Colonic mucosa (tissue), 4 donors: ENCODE data around the gene C10orf71. TPM values are rescaled to one million over a fixed set of nuclear protein-coding genes. Genes with fewer than 3 reads are reported as not detected.

ENCODE experiments used
- DNase-seq: peaks from one replicate; pipeline ENCODE4 v3.0.0-alpha.2; 2020
- H3K27ac ChIP-seq: fragments of 200-600 bp; one replicate; pipeline ENCODE4 v1.8.0; 2021
- H3K27me3 ChIP-seq: fragments of 200-600 bp; one replicate; pipeline ENCODE4 v1.8.0; 2021
- H3K36me3 ChIP-seq: fragments of 200-600 bp; one replicate; pipeline ENCODE4 v1.8.0; 2021
- H3K4me1 ChIP-seq: fragments of 200-600 bp; one replicate; pipeline ENCODE4 v1.8.0; 2021; ENCODE audit warnings: mild to moderate bottlenecking
- H3K4me3 ChIP-seq: fragments of 200-600 bp; one replicate; pipeline ENCODE4 v1.8.0; 2021
- H3K9ac ChIP-seq, 2 donors: one replicate each; pipeline ENCODE4 v1.7.0; 2013; ENCODE audit warnings: control low read depth in 2 of 2, low read depth in 2 of 2, low read length in 2 of 2
- H3K9me3 ChIP-seq: fragments of 200-600 bp; one replicate; pipeline ENCODE4 v1.8.0; 2021
- CTCF ChIP-seq: fragments of 200-600 bp; IDR thresholded peaks from one replicate; pipeline ENCODE4 v1.8.0; 2022; ENCODE audit warnings: antibody characterized with exemption, mild to moderate bottlenecking
- intact Hi-C: fragments of 100-400 bp; cut with DNase I; formaldehyde crosslinking; loops from one replicate; pipeline ENCODE4 v1.14.1; 2022
- total RNA-seq, 2 donors: library from RNA; stranded (reverse); fragmentation: NEBNext Ultra II Directional in 1 of 2; extraction: Animal tissue kit (Norgen Biotek cat#: 25700) in 1 of 2; gene quantifications; one replicate each; pipeline ENCODE4 v1.2.1, GENCODE V29; 2021
- donor health status: healthy.
- donor health status: DM: no; HTN: no; CAD: no.
- donor health status: DM: no; HTN: no; CAD: no.

Gene C10orf71
- total RNA-seq, 2 donors from 2014 or later = not detected

- no peak for TF ChIP-seq CTCF
- no peak overlapping the region for H3K9ac ChIP-seq
- no peak overlapping the region for H3K27ac ChIP-seq
- H3K27me3 ChIP-seq = no peaks in the 10 kb centered on the region
- no peak overlapping the region for H3K4me3 ChIP-seq
- no peaks in the 10 kb centered on the region for H3K4me1 ChIP-seq
- H3K36me3 ChIP-seq = no peaks in the 10 kb centered on the region
- intact Hi-C loops = no loop called here
- no peak for DNase-seq
- no peaks in the 10 kb centered on the region for H3K9me3 ChIP-seq
Measured at GRCh38 chr10:49288341-49289065, 10.5 kb upstream of the C10orf71 start.

GRCh38 chr10:49289480-49289879 is 9.5 kb upstream of the C10orf71 start:
- no peak for TF ChIP-seq CTCF
- Histone ChIP-seq H3K4me3 (no peak overlapping the region), H3K36me3 (no peaks in the 10 kb centered on the region), H3K27me3 (no peaks in the 10 kb centered on the region), H3K27ac (no peak overlapping the region), H3K4me1 (no peaks in the 10 kb centered on the region), H3K9me3 (no peaks in the 10 kb centered on the region), H3K9ac (no peak overlapping the region)
- DNase-seq = no peak
- intact Hi-C loops = no loop called here

GRCh38 chr10:49290131-49290530 is 8.8 kb upstream of the C10orf71 start:
- no peak overlapping the region for H3K9ac ChIP-seq
- H3K36me3 ChIP-seq = no peaks in the 10 kb centered on the region
- intact Hi-C loops = no loop called here
- no peak overlapping the region for H3K27ac ChIP-seq
- no peaks in the 10 kb centered on the region for H3K27me3 ChIP-seq
- no peak for DNase-seq
- H3K9me3 ChIP-seq = no peaks in the 10 kb centered on the region
- H3K4me3 ChIP-seq = no peak overlapping the region
- H3K4me1 ChIP-seq = no peaks in the 10 kb centered on the region
- TF ChIP-seq CTCF = no peak

GRCh38 chr10:49290607-49291006 is 8.4 kb upstream of the C10orf71 start:
- H3K27ac ChIP-seq = no peak overlapping the region
- no peak overlapping the region for H3K4me3 ChIP-seq
- no peaks in the 10 kb centered on the region for H3K4me1 ChIP-seq
- no peak for DNase-seq
- TF ChIP-seq CTCF = no peak
- H3K9me3 ChIP-seq = no peaks in the 10 kb centered on the region
- H3K9ac ChIP-seq = no peak overlapping the region
- no peaks in the 10 kb centered on the region for H3K27me3 ChIP-seq
- no peaks in the 10 kb centered on the region for H3K36me3 ChIP-seq
- intact Hi-C loops = no loop called here

GRCh38 chr10:49292565-49293207 is 6.3 kb upstream of the C10orf71 start:
- DNase-seq = no peak
- H3K27ac ChIP-seq = no peak overlapping the region
- H3K36me3 ChIP-seq = no peaks in the 10 kb centered on the region
- H3K4me1 ChIP-seq = no peaks in the 10 kb centered on the region
- H3K27me3 ChIP-seq = no peaks in the 10 kb centered on the region
- no peak overlapping the region for H3K9ac ChIP-seq
- intact Hi-C loops = no loop called here
- no peak overlapping the region for H3K4me3 ChIP-seq
- TF ChIP-seq CTCF = no peak
- H3K9me3 ChIP-seq = no peaks in the 10 kb centered on the region
